H9 (cell line): Measurements from ENCODE around the gene VPS39. TPM values are rescaled to one million over a fixed set of nuclear protein-coding genes. Genes with fewer than 3 reads are reported as not detected.

Source experiments
- DNase-seq: peaks from one replicate; pipeline ENCODE4 v3.0.0-alpha.2; 2017
- H2AFZ ChIP-seq: one replicate; pipeline ENCODE4 v1.6.1; 2013; ENCODE audit warnings: mild to moderate bottlenecking, low read length, control low read depth, moderate library complexity
- H2AK5ac ChIP-seq: 2 replicates; pipeline ENCODE4 v1.6.1; 2013; ENCODE audit warnings: low read length, control low read depth, mixed read lengths; ENCODE audit not compliant: insufficient read length
- H2BK120ac ChIP-seq: one replicate; pipeline ENCODE4 v1.6.1; 2013; ENCODE audit warnings: low read depth, mild to moderate bottlenecking, low read length, control low read depth, inconsistent platforms; ENCODE audit not compliant: poor library complexity, severe bottlenecking
- H2BK12ac ChIP-seq: 2 replicates; pipeline ENCODE4 v1.6.1; 2013; ENCODE audit warnings: low read length, control low read depth, mixed read lengths, low read depth; ENCODE audit not compliant: insufficient read length
- H2BK15ac ChIP-seq: 2 replicates; pipeline ENCODE4 v1.6.1; 2013; ENCODE audit warnings: low read depth, low read length, control low read depth
- H2BK20ac ChIP-seq: one replicate; pipeline ENCODE4 v1.6.1; 2013; ENCODE audit warnings: low read depth, mild to moderate bottlenecking, low read length, control low read depth, inconsistent platforms; ENCODE audit not compliant: poor library complexity, severe bottlenecking
- H2BK5ac ChIP-seq: 2 replicates; pipeline ENCODE4 v1.6.1; 2013; ENCODE audit warnings: low read length, control low read depth, mixed read lengths; ENCODE audit not compliant: insufficient read length
- H3K14ac ChIP-seq: 2 replicates; pipeline ENCODE4 v1.6.1; 2013; ENCODE audit warnings: low read length, control low read depth; ENCODE audit not compliant: insufficient read depth
- H3K18ac ChIP-seq: 2 replicates; pipeline ENCODE4 v1.6.1; 2013; ENCODE audit warnings: low read depth, mild to moderate bottlenecking, mixed read lengths, low read length, control low read depth; ENCODE audit not compliant: insufficient read length
- H3K23ac ChIP-seq: 2 replicates; pipeline ENCODE4 v1.6.1; 2013; ENCODE audit warnings: low read length, control low read depth, mixed read lengths, low read depth; ENCODE audit not compliant: insufficient read length
- H3K23me2 ChIP-seq: 2 replicates; pipeline ENCODE4 v1.6.1; 2013; ENCODE audit warnings: low read depth, mild to moderate bottlenecking, mixed read lengths, low read length, control low read depth; ENCODE audit not compliant: insufficient read length, poor library complexity, severe bottlenecking
- H3K27ac ChIP-seq: 2 replicates; pipeline ENCODE4 v1.5.1; 2013; ENCODE audit warnings: low read length, control low read depth, mixed read lengths, low read depth; ENCODE audit not compliant: insufficient read length
- H3K27me3 ChIP-seq: 2 replicates; pipeline ENCODE4 v1.6.1; 2013; ENCODE audit warnings: low read length, control low read depth, inconsistent platforms; ENCODE audit not compliant: insufficient read depth
- H3K4ac ChIP-seq: 2 replicates; pipeline ENCODE4 v1.6.1; 2013; ENCODE audit warnings: low read depth, mild to moderate bottlenecking, control low read depth, inconsistent platforms, low read length, moderate library complexity
- H3K4me1 ChIP-seq: 2 replicates; pipeline ENCODE4 v1.6.1; 2013; ENCODE audit warnings: low read length, control low read depth, inconsistent platforms; ENCODE audit not compliant: insufficient read depth
- H3K4me2 ChIP-seq: 2 replicates; pipeline ENCODE4 v1.6.1; 2013; ENCODE audit warnings: low read length, control low read depth, mixed read lengths; ENCODE audit not compliant: insufficient read length, insufficient read depth
- H3K56ac ChIP-seq: 2 replicates; pipeline ENCODE4 v1.6.1; 2013; ENCODE audit warnings: low read depth, mild to moderate bottlenecking, mixed read lengths, low read length, control low read depth; ENCODE audit not compliant: insufficient read length
- H3K79me1 ChIP-seq: 2 replicates; pipeline ENCODE4 v1.6.1; 2013; ENCODE audit warnings: low read depth, mild to moderate bottlenecking, moderate library complexity, low read length, control low read depth, inconsistent platforms; ENCODE audit not compliant: insufficient read depth, poor library complexity, severe bottlenecking
- H3K79me2 ChIP-seq: 2 replicates; pipeline ENCODE4 v1.6.1; 2013; ENCODE audit warnings: low read length, control low read depth, inconsistent platforms; ENCODE audit not compliant: insufficient read depth
- H3K9ac ChIP-seq: 2 replicates; pipeline ENCODE4 v1.6.1; 2013; ENCODE audit warnings: low read length, control low read depth, mixed read lengths; ENCODE audit not compliant: insufficient read length; ENCODE audit errors: extremely low read depth
- H3K9me3 ChIP-seq: one replicate; pipeline ENCODE4 v1.6.1; 2013; ENCODE audit warnings: low read depth, low read length, inconsistent platforms; ENCODE audit not compliant: control insufficient read depth
- H3T11ph ChIP-seq: one replicate; pipeline ENCODE4 v1.6.1; 2013; ENCODE audit warnings: mild to moderate bottlenecking, low read length, control low read depth, inconsistent platforms
- H4K20me1 ChIP-seq: one replicate; pipeline ENCODE4 v1.6.1; 2013; ENCODE audit not compliant: control insufficient read depth, insufficient read length, insufficient read depth
- H4K5ac ChIP-seq: 2 replicates; pipeline ENCODE4 v1.6.1; 2013; ENCODE audit warnings: low read depth, mild to moderate bottlenecking, mixed read lengths, low read length, control low read depth; ENCODE audit not compliant: insufficient read length
- H4K8ac ChIP-seq: replicated peaks from 2 replicates; pipeline ENCODE4 v1.6.1; 2013; ENCODE audit warnings: low read length, control low read depth, mixed read lengths, low read depth; ENCODE audit not compliant: insufficient read length
- H4K91ac ChIP-seq: 2 replicates; pipeline ENCODE4 v1.6.1; 2013; ENCODE audit warnings: low read depth, mild to moderate bottlenecking, moderate library complexity, mixed read lengths, low read length, control low read depth; ENCODE audit not compliant: insufficient read length
- H3K27ac Mint-ChIP-seq, 3 experiments: 2 replicates in 2 of 3; 3 replicates in 1 of 3; pipeline ENCODE4 v1.8.0; 2020 to 2021; ENCODE audit warnings: mixed read lengths in 3 of 3, mild to moderate bottlenecking in 1 of 3, moderate library complexity in 1 of 3
- H3K27me3 Mint-ChIP-seq: 2 replicates; pipeline ENCODE4 v1.8.0; 2021; ENCODE audit warnings: low read depth, mild to moderate bottlenecking, moderate library complexity, mixed read lengths
- H3K36me3 Mint-ChIP-seq, 3 experiments: 2 replicates in 2 of 3; 3 replicates in 1 of 3; pipeline ENCODE4 v1.8.0; 2020 to 2021; ENCODE audit warnings: low read depth in 3 of 3, mixed read lengths in 3 of 3; ENCODE audit not compliant: insufficient read depth in 1 of 3
- H3K4me1 Mint-ChIP-seq, 2 experiments: 2 replicates each; pipeline ENCODE4 v1.8.0; 2020; ENCODE audit warnings: mixed read lengths in 2 of 2
- H3K4me3 Mint-ChIP-seq, 2 experiments: 2 replicates in 1 of 2; 3 replicates in 1 of 2; pipeline ENCODE4 v1.8.0; 2020 to 2021; ENCODE audit warnings: mild to moderate bottlenecking in 2 of 2, mixed read lengths in 2 of 2, moderate library complexity in 1 of 2
- H3K9me3 Mint-ChIP-seq, 2 experiments: 2 replicates in 1 of 2; 3 replicates in 1 of 2; pipeline ENCODE4 v1.8.0; 2020; ENCODE audit warnings: mild to moderate bottlenecking in 2 of 2, mixed read lengths in 2 of 2, moderate library complexity in 1 of 2
- WGBS: extraction: QIAGEN DNeasy Blood & Tissue Kit; methylation state at CpG from one replicate; pipeline ENCODE4 v1.1.7; 2013; ENCODE audit warnings: missing lambda C conversion rate, low lambda C conversion rate, mixed read lengths; ENCODE audit not compliant: insufficient read length; ENCODE audit errors: extremely low coverage; 5-methylcytosine and 5-hydroxymethylcytosine counted together
- total RNA-seq: library from RNA; stranded (reverse); gene quantifications from 2 replicates; pipeline ENCODE4 v1.2.1, GENCODE V29; 2021
- TF ChIP-seq, protein P1 (sequence below): fragments of 200-600 bp; sonication (generic); conservative IDR thresholded peaks from 3 replicates; pipeline ENCODE4 v1.8.0; 2021; ENCODE audit warnings: antibody characterized with exemption, mild to moderate bottlenecking

Gene VPS39
- total RNA-seq, 1 experiment from 2014 or later: 48.6 TPM

GRCh38 chr15:42240823-42241222 is 32.7 kb upstream of the VPS39 start:
- Histone ChIP-seq H2BK12ac (no peak overlapping the region), H3K79me1 (no peaks in the 10 kb centered on the region), H3K9ac (no peak overlapping the region), H3K4ac (no peak overlapping the region), H4K91ac (no peak overlapping the region), H2AK5ac (no peak overlapping the region), H3K9me3 (no peaks in the 10 kb centered on the region), H4K20me1 (no peaks in the 10 kb centered on the region), H3K4me2 (no peak overlapping the region), H2BK120ac (no peak overlapping the region), H4K5ac (no peak overlapping the region), H3K14ac (no peak overlapping the region), H3T11ph (no peak overlapping the region), H2AFZ (no peak overlapping the region), H3K79me2 (no peaks in the 10 kb centered on the region), H4K8ac (no peak overlapping the region), H3K23me2 (no peaks in the 10 kb centered on the region), H3K18ac (no peak overlapping the region), H3K23ac (no peak overlapping the region), H2BK5ac (no peak overlapping the region), H2BK20ac (no peak overlapping the region), H2BK15ac (no peak overlapping the region), H3K56ac (no peak overlapping the region), H3K27ac (no peak overlapping the region), H3K27me3 (no peaks in the 10 kb centered on the region), H3K4me1 (no peaks in the 10 kb centered on the region)
- no peaks in the 10 kb centered on the region for H3K4me1 Mint-ChIP-seq
- H3K4me3 Mint-ChIP-seq: no peak overlapping the region
- H3K27ac Mint-ChIP-seq: no peak overlapping the region
- DNase-seq: no peak
- H3K9me3 Mint-ChIP-seq: no peaks in the 10 kb centered on the region
- WGBS: no CpG with 5 or more reads among the region's 1 CpG
- peaks cover 5 to 50% (median 30%) of the 10 kb centered on the region in 3 experiments; a peak in 6 of 7 replicates for H3K36me3 Mint-ChIP-seq
- TF ChIP-seq, protein P1, sequence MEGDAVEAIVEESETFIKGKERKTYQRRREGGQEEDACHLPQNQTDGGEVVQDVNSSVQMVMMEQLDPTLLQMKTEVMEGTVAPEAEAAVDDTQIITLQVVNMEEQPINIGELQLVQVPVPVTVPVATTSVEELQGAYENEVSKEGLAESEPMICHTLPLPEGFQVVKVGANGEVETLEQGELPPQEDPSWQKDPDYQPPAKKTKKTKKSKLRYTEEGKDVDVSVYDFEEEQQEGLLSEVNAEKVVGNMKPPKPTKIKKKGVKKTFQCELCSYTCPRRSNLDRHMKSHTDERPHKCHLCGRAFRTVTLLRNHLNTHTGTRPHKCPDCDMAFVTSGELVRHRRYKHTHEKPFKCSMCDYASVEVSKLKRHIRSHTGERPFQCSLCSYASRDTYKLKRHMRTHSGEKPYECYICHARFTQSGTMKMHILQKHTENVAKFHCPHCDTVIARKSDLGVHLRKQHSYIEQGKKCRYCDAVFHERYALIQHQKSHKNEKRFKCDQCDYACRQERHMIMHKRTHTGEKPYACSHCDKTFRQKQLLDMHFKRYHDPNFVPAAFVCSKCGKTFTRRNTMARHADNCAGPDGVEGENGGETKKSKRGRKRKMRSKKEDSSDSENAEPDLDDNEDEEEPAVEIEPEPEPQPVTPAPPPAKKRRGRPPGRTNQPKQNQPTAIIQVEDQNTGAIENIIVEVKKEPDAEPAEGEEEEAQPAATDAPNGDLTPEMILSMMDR: no peak
- no peaks in the 10 kb centered on the region for H3K27me3 Mint-ChIP-seq
